Bronchus fibroblast of lung (primary cell): Measurements from ENCODE around the gene EDA. TPM values are rescaled to one million over a fixed set of nuclear protein-coding genes. Genes with fewer than 3 reads are reported as not detected.

Experiments used
- total RNA-seq: library from RNA; depleted of rRNA; stranded (reverse); fragments of >200 nt; gene quantifications from 2 replicates; pipeline ENCODE4 v1.2.3, GENCODE V29; 2015

The EDA gene
- 0.30 and 0.34 TPM in 2 replicates for total RNA-seq

GRCh38 chrX:69615779-69616456, at the start of gene EDA:
EDA (plus strand) TSS chrX:69616113.

GRCh38 chrX:70049925-70050324, 434.0 kb downstream of the EDA start, which contains the start of gene AWAT2:
AWAT2 (minus strand) TSS chrX:70049938; CDS start chrX:70049932, 6 bp downstream.

GRCh38 chrX:70062076-70062475, 446.2 kb downstream of the EDA start, which contains the start of gene OTUD6A:
OTUD6A (plus strand) TSS chrX:70062457; CDS start chrX:70062525, 68 bp downstream.

Other genes starting within 250 kb of the EDA start
- gene NALF2, start 111.8 kb upstream of the EDA start, total RNA-seq: not detected in 2 replicates